ACHN (cell line): Measurements from ENCODE around the gene SUPT7L.
"Not testable (repeated sequence)": the region's sequence is repeated elsewhere in the genome, so short reads cannot be mapped to it uniquely, and the experiment has no call there.

Source experiments
- DNase-seq: peaks from one replicate; pipeline ENCODE4 v3.0.0-alpha.2; 2015
- in situ Hi-C: cut with HindIII; loops from 2 replicates; pipeline ENCODE4 v1.10.0; 2017; ENCODE audit warnings: low sequenced_read_pairs, low pct_ligation_motif_present, low pct_unique_long_range_greater_than_20kb

SUPT7L gene

GRCh38 chr2:27651056-27651455 is 12.4 kb downstream of the SUPT7L start:
- in situ Hi-C loops: no loop called here

GRCh38 chr2:27647737-27648136 is 15.7 kb downstream of the SUPT7L start:
- no peak for DNase-seq
- in situ Hi-C loops: no loop called here

More at GRCh38 chr2:27651056-27651455, 12.4 kb downstream of the SUPT7L start:
- DNase-seq: no peak

GRCh38 chr2:27647289-27647688 is 16.1 kb downstream of the SUPT7L start:
- no peak for DNase-seq
- in situ Hi-C loops: no loop called here

- DNase-seq: no peak
- in situ Hi-C loops: no loop called here
These were observed 18.2 kb downstream of the SUPT7L start for GRCh38 chr2:27645197-27645596.

- in situ Hi-C loops: no loop called here
- no peak for DNase-seq
These were observed 22.6 kb downstream of the SUPT7L start for GRCh38 chr2:27640722-27641245.

GRCh38 chr2:27638709-27639108 is 24.7 kb downstream of the SUPT7L start:
- in situ Hi-C loops: no loop called here
- no peak for DNase-seq

- DNase-seq: no peak
- in situ Hi-C loops: no loop called here
These were observed 25.3 kb downstream of the SUPT7L start for GRCh38 chr2:27638037-27638637.

GRCh38 chr2:27636766-27637165 is 26.6 kb downstream of the SUPT7L start:
- DNase-seq: no peak
- in situ Hi-C loops: no loop called here

GRCh38 chr2:27634291-27634690 is 29.1 kb downstream of the SUPT7L start:
- no peak for DNase-seq
- in situ Hi-C loops: no loop called here

GRCh38 chr2:27630257-27630656 is 33.2 kb downstream of the SUPT7L start:
- DNase-seq, in situ Hi-C loops: not testable (repeated sequence)

- peak; percentile 98 for DNase-seq
- in situ Hi-C loops: no loop called here
These were observed 34.4 kb downstream of the SUPT7L start, which contains the start of the genes CCDC121 and GPN1 for GRCh38 chr2:27628767-27629709. TSS of gene CCDC121 (minus strand) at chr2:27629012. CDS start at chr2:27627799, 1,213 bp downstream. TSS of gene GPN1 (plus strand) at chr2:27629050. CDS start at chr2:27629059, 9 bp downstream.

GRCh38 chr2:27627963-27628766 is 35.2 kb downstream of the SUPT7L start:
- in situ Hi-C loops: no loop called here
- peak; percentile 98 for DNase-seq

GRCh38 chr2:27626921-27627320 is 36.5 kb downstream of the SUPT7L start:
- DNase-seq, in situ Hi-C loops: not testable (repeated sequence)

- in situ Hi-C loops, DNase-seq: not testable (repeated sequence)
These were observed 37.1 kb downstream of the SUPT7L start for GRCh38 chr2:27626323-27626722.

- no peak for DNase-seq
- in situ Hi-C loops: no loop called here
These were observed 38.5 kb downstream of the SUPT7L start for GRCh38 chr2:27624943-27625342.

GRCh38 chr2:27622921-27623384 is 40.5 kb downstream of the SUPT7L start:
- DNase-seq: peak; percentile 45
- in situ Hi-C loops: no loop called here

- DNase-seq: no peak
- in situ Hi-C loops: no loop called here
These were observed 41.9 kb downstream of the SUPT7L start for GRCh38 chr2:27621524-27621923.

GRCh38 chr2:27615316-27615715 is 48.1 kb downstream of the SUPT7L start:
- DNase-seq: no peak
- in situ Hi-C loops: no loop called here
